Stimulated activated CD4-positive, alpha-beta T cell treated with anti-CD3 and anti-CD28 coated beads, Interleukin-4, amount 100 ng/mL, for 1 hour (primary cell): ENCODE results near the gene PPP2R5C.
"Not testable (repeated sequence)": the region's sequence is repeated elsewhere in the genome, so short reads cannot be mapped to it uniquely, and the experiment has no call there.

Experiments used
- DNase-seq: peaks from one replicate; pipeline ENCODE4 v3.0.0-alpha.2; 2020

PPP2R5C gene

GRCh38 chr14:101784631-101785030 is 23.1 kb downstream of the PPP2R5C start:
- DNase-seq: no peak

GRCh38 chr14:101788016-101788635 is 26.6 kb downstream of the PPP2R5C start:
- no peak for DNase-seq

GRCh38 chr14:101789222-101789621 is 27.7 kb downstream of the PPP2R5C start:
- DNase-seq: no peak

- DNase-seq: no peak
These were observed 28.7 kb downstream of the PPP2R5C start for GRCh38 chr14:101790232-101790631.

- DNase-seq: no peak
These were observed 30.5 kb downstream of the PPP2R5C start for GRCh38 chr14:101791919-101792572.

- DNase-seq: no peak
These were observed 34.5 kb downstream of the PPP2R5C start for GRCh38 chr14:101796016-101796415.

GRCh38 chr14:101796479-101796878 is 35.0 kb downstream of the PPP2R5C start:
- no peak for DNase-seq

- no peak for DNase-seq
These were observed 36.3 kb downstream of the PPP2R5C start for GRCh38 chr14:101797856-101798255.

- not testable (repeated sequence) for DNase-seq
These were observed 42.9 kb downstream of the PPP2R5C start for GRCh38 chr14:101804373-101804772.

GRCh38 chr14:101806252-101806651 is 44.7 kb downstream of the PPP2R5C start:
- not testable (repeated sequence) for DNase-seq

- no peak for DNase-seq
These were observed 46.6 kb downstream of the PPP2R5C start for GRCh38 chr14:101808020-101808641.

- no peak for DNase-seq
These were observed 47.6 kb downstream of the PPP2R5C start for GRCh38 chr14:101808894-101809670.

- DNase-seq: peak; percentile 67
These were observed 48.4 kb downstream of the PPP2R5C start for GRCh38 chr14:101809671-101810514.

- no peak for DNase-seq
These were observed 49.5 kb downstream of the PPP2R5C start for GRCh38 chr14:101810897-101811621.

GRCh38 chr14:101812071-101812470 is 50.6 kb downstream of the PPP2R5C start:
- no peak for DNase-seq

GRCh38 chr14:101813171-101813759 is 51.8 kb downstream of the PPP2R5C start:
- no peak for DNase-seq

GRCh38 chr14:101813833-101814232 is 52.3 kb downstream of the PPP2R5C start:
- DNase-seq: no peak

- no peak for DNase-seq
These were observed 53.4 kb downstream of the PPP2R5C start for GRCh38 chr14:101814934-101815333.

GRCh38 chr14:101815994-101816393 is 54.5 kb downstream of the PPP2R5C start:
- DNase-seq: no peak

- peak; percentile 50 for DNase-seq
These were observed 56.0 kb downstream of the PPP2R5C start for GRCh38 chr14:101817501-101818001.
